K562 (cell line): ENCODE measurements around the gene NACA. TPM values are rescaled to one million over a fixed set of nuclear protein-coding genes. Genes with fewer than 3 reads are reported as not detected.

Experiments
- CBFA2T2 ChIP-seq: fragments of 450-650 bp; conservative IDR thresholded peaks from 2 replicates; pipeline ENCODE4 v1.6.1; 2017; ENCODE audit warnings: mild to moderate bottlenecking
- CTBP1 ChIP-seq: fragments of 450-650 bp; IDR thresholded peaks from 2 replicates; pipeline ENCODE4 v1.6.1; 2016; ENCODE audit warnings: borderline replicate concordance
- ETV5 ChIP-seq: sonication (generic); formaldehyde crosslinking; IDR thresholded peaks from 2 replicates; pipeline ENCODE4 v1.4.0; 2020; ENCODE audit warnings: low read depth, mild to moderate bottlenecking, missing genetic modification reagents
- EZH2 ChIP-seq: IDR thresholded peaks from 2 replicates; pipeline ENCODE4 v1.6.1; 2012; ENCODE audit warnings: low read depth, mild to moderate bottlenecking, inconsistent platforms, low read length, borderline replicate concordance
- FOXJ3 ChIP-seq: sonication (generic); formaldehyde crosslinking; IDR thresholded peaks from 2 replicates; pipeline ENCODE4 v1.4.0; 2020; ENCODE audit warnings: mild to moderate bottlenecking, missing genetic modification reagents
- HEY1 ChIP-seq: fragments of 250-450 bp; sonication (Bioruptor Pico); IDR thresholded peaks from 2 replicates; pipeline ENCODE4 v1.5.0; 2020; ENCODE audit warnings: mild to moderate bottlenecking, moderate library complexity, borderline replicate concordance
- IRF1 ChIP-seq: sonication (generic); formaldehyde crosslinking; IDR thresholded peaks from 2 replicates; pipeline ENCODE4 v1.8.0; 2022; ENCODE audit warnings: missing genetic modification reagents, mild to moderate bottlenecking, borderline replicate concordance
- NCOA1 ChIP-seq: fragments of 450-650 bp; IDR thresholded peaks from 2 replicates; pipeline ENCODE4 v1.6.1; 2016; ENCODE audit warnings: low read depth
- PKNOX1 ChIP-seq: fragments of 450-650 bp; IDR thresholded peaks from 2 replicates; pipeline ENCODE4 v1.6.1; 2016
- PTRF ChIP-seq: fragments of 450-650 bp; IDR thresholded peaks from 2 replicates; pipeline ENCODE4 v1.6.1; 2016; ENCODE audit warnings: mild to moderate bottlenecking, missing genetic modification characterization, missing compliant biosample characterization
- RERE ChIP-seq: sonication (generic); formaldehyde crosslinking; IDR thresholded peaks from 2 replicates; pipeline ENCODE4 v1.8.0; 2023; ENCODE audit warnings: missing genetic modification reagents, mild to moderate bottlenecking, borderline replicate concordance
- SMARCA4 ChIP-seq: fragments of 450-650 bp; IDR thresholded peaks from 2 replicates; pipeline ENCODE4 v1.6.1; 2016
- SRF ChIP-seq, 2 experiments: fragments of 250-450, 450-650 bp in 1 of 2; sonication (Bioruptor Pico) in 1 of 2; sonication (generic) in 1 of 2; formaldehyde crosslinking; IDR thresholded peaks; 2 replicates each; pipeline versions ENCODE4 v1.5.0 to v1.5.1; 2020 to 2022; ENCODE audit warnings: mild to moderate bottlenecking in 1 of 2, missing genetic modification reagents in 1 of 2
- SRSF9 ChIP-seq: fragments of 200-400 bp; formaldehyde crosslinking; IDR thresholded peaks from 2 replicates; pipeline ENCODE4 v1.6.1; 2017; ENCODE audit warnings: low read depth, low read length, borderline replicate concordance
- XRCC4 ChIP-seq: IDR thresholded peaks from one replicate; pipeline ENCODE4 v1.6.1; 2011; ENCODE audit not compliant: insufficient read depth, insufficient read length; ENCODE audit errors: extremely low read depth
- ZFP91 ChIP-seq: sonication (generic); formaldehyde crosslinking; IDR thresholded peaks from 2 replicates; pipeline ENCODE4 v1.8.0; 2022; ENCODE audit warnings: mild to moderate bottlenecking, missing genetic modification reagents
- ZFX ChIP-seq: sonication (generic); formaldehyde crosslinking; IDR thresholded peaks from 2 replicates; pipeline ENCODE4 v1.8.0; 2022; ENCODE audit warnings: mild to moderate bottlenecking, missing genetic modification reagents, moderate library complexity
- ZNF121 ChIP-seq: sonication (generic); formaldehyde crosslinking; conservative IDR thresholded peaks from 2 replicates; pipeline ENCODE4 v1.8.0; 2022; ENCODE audit warnings: missing genetic modification reagents
- ZNF639 ChIP-seq, 2 experiments: fragments of 200-800 bp in 1 of 2; sonication (Bioruptor generic) in 1 of 2; sonication (generic) in 1 of 2; formaldehyde crosslinking in 1 of 2; IDR thresholded peaks in 1 of 2; conservative IDR thresholded peaks in 1 of 2; 2 replicates each; pipeline versions ENCODE4 v1.5.0 to v1.6.1; 2016 to 2020; ENCODE audit warnings: missing compliant biosample characterization in 1 of 2, missing genetic modification characterization in 1 of 2, missing genetic modification reagents in 1 of 2
- polyA plus RNA-seq, 8 experiments: library from polyadenylated mRNA; depleted of rRNA in 4 of 8; stranded (reverse) in 5 of 8; unstranded in 3 of 8; fragments of >200 nt; fragmentation: Nextera tagmentation in 2 of 8; fragmentation: Illumina TruSeq in 1 of 8; extraction: Ambion mirVana in 2 of 8; extraction: Trizol in 1 of 8; gene quantifications; 2 replicates each; pipeline versions ENCODE4 v1.2.1 to v1.2.3, GENCODE V29; 2011 to 2014; ENCODE audit warnings: inconsistent platforms in 1 of 8, missing spikeins in 1 of 8
- total RNA-seq, 7 experiments: library from RNA; depleted of rRNA in 6 of 7; stranded (reverse); fragments of >200 nt in 6 of 7; fragmentation: Illumina TruSeq in 2 of 7; extraction: Trizol in 2 of 7; gene quantifications; 2 replicates each; pipeline versions ENCODE4 v1.2.1 to v1.2.3, GENCODE V29; 2011 to 2021; ENCODE audit warnings: low replicate concordance in 1 of 7

NACA gene
- total and polyA plus RNA-seq, 9 of the 15 experiments (the other 6 are each of a cell fraction or from before 2014, with no cell fraction given), result 1,030 to 2,416 (median 1,645) TPM

- no peak for TF ChIP-seq ZNF639 (CRISPR knock-in tag; conservative IDR thresholded peaks at IDR 0.05 in 1 of 2, IDR thresholded peaks at IDR 0.05 in 1 of 2)
- no peak for TF ChIP-seq IRF1 (CRISPR knock-in tag)
- no peak for TF ChIP-seq ETV5 (CRISPR knock-in tag)
- no peak for TF ChIP-seq ZNF121
- TF ChIP-seq FOXJ3 (CRISPR knock-in tag), result no peak
- no peak for TF ChIP-seq SRSF9
- no peak for TF ChIP-seq CTBP1
- TF ChIP-seq EZH2, result no peak
- no peak for TF ChIP-seq ZFX (CRISPR knock-in tag)
- TF ChIP-seq XRCC4, result no peak
- TF ChIP-seq NCOA1, result no peak
- TF ChIP-seq CBFA2T2, result no peak
- TF ChIP-seq SRF (CRISPR knock-in tag; IDR thresholded peaks at IDR 0.05), result no peak
- no peak; the same call in 1 of the 2 replicates for TF ChIP-seq SMARCA4
- no peak for TF ChIP-seq PKNOX1
- 0 out of 2 replicates have a peak, but pooled peaks have one; percentile 15 for TF ChIP-seq RERE (CRISPR knock-in tag)
- TF ChIP-seq ZFP91, result no peak
- TF ChIP-seq PTRF (tag), result no peak
- TF ChIP-seq HEY1 (CRISPR knock-in tag), result no peak
Measured at GRCh38 chr12:56688846-56689109, 36.3 kb downstream of the NACA start (continued).
